HCT116 (cell line): Measurements from ENCODE around the gene SLC66A1. TPM values are rescaled to one million over a fixed set of nuclear protein-coding genes. Genes with fewer than 3 reads are reported as not detected.

Experiments used
- ATAC-seq: fragments of 200-7000 bp; cut with Tn5 transposase; 2 replicates; pipeline ENCODE4 v1.9.1; 2020; ENCODE audit warnings: mild to moderate bottlenecking, moderate library complexity
- BruUV-seq: library from RNA; stranded (reverse); fragments of 400-500 nt; replicated peaks from 2 replicates; lab custom pipeline; 2021; lab: Mats Ljungman, UMichigan
- CTCF ChIA-PET: fragments of 300-600 bp; sonication (Branson Sonifier 250); formaldehyde crosslinking; loops from one replicate; lab custom pipeline; 2021; ENCODE audit warnings: antibody characterized with exemption; lab: Charles Lee
- POLR2A ChIA-PET: fragments of 300-600, 350-600 bp; sonication (Branson Sonifier 250); formaldehyde crosslinking; loops from one replicate; lab custom pipeline; 2021; ENCODE audit warnings: antibody characterized with exemption; lab: Charles Lee
- RAD21 ChIA-PET, 2 experiments: fragments of 300-600 bp; sonication (Branson Sonifier 250); formaldehyde crosslinking; loops; one replicate each; lab custom pipeline; 2023; ENCODE audit warnings: low total read pairs in 2 of 2; ENCODE audit not compliant: uncharacterized antibody in 2 of 2, unreplicated experiment in 2 of 2, low non-redundant PET in 1 of 2; lab: Charles Lee
- DNase-seq: peaks from one replicate; pipeline ENCODE4 v3.0.0-alpha.2; 2010; ENCODE audit warnings: low read depth, low spot score
- H2AFZ ChIP-seq: fragments of 200-600 bp; shearing (Covaris generic), sonication (generic); 2 replicates; pipeline ENCODE4 v1.6.1; 2017; ENCODE audit warnings: low read depth, mixed run types, mixed read lengths, antibody characterized with exemption, low read length; ENCODE audit not compliant: poor library complexity, severe bottlenecking
- H3K27ac ChIP-seq: 2 replicates; pipeline ENCODE4 v1.5.1; 2012; ENCODE audit warnings: low read depth, low read length
- H3K27me3 ChIP-seq: fragments of 200-600 bp; sonication (generic); 2 replicates; pipeline ENCODE4 v1.6.1; 2016; ENCODE audit warnings: mixed run types, low read length, mixed read lengths; ENCODE audit not compliant: insufficient read depth
- H3K36me3 ChIP-seq, 2 experiments: fragments of 200-500 bp in 1 of 2; fragments of 200-600 bp in 1 of 2; sonication (Bioruptor generic) in 1 of 2; sonication (generic) in 1 of 2; 2 replicates each; pipeline versions ENCODE4 v1.5.1 to v1.6.1; 2014 to 2016; ENCODE audit warnings: low read length in 2 of 2, inconsistent platforms in 1 of 2, mixed read lengths in 1 of 2, mixed run types in 1 of 2; ENCODE audit not compliant: insufficient read depth in 2 of 2, control insufficient read depth in 1 of 2
- H3K4me1 ChIP-seq, 2 experiments: fragments of 200-600 bp in 1 of 2; sonication (generic) in 1 of 2; 2 replicates each; pipeline versions ENCODE4 v1.5.1 to v1.6.1; 2012 to 2017; ENCODE audit warnings: low read length in 2 of 2, inconsistent platforms in 1 of 2, mild to moderate bottlenecking in 1 of 2, mixed read lengths in 1 of 2, mixed run types in 1 of 2, moderate library complexity in 1 of 2; ENCODE audit not compliant: insufficient read depth in 2 of 2, control insufficient read depth in 1 of 2
- H3K4me2 ChIP-seq: fragments of 200-600 bp; sonication (generic); 2 replicates; pipeline ENCODE4 v1.6.1; 2017; ENCODE audit warnings: mixed run types, low read length, mixed read lengths
- H3K4me3 ChIP-seq, 2 experiments: fragments of 200-600 bp in 1 of 2; sonication (generic) in 1 of 2; replicated peaks in 1 of 2; 2 replicates each; pipeline ENCODE4 v1.5.1; 2011 to 2016; ENCODE audit warnings: low read length in 2 of 2, control low read depth in 1 of 2, low read depth in 1 of 2, mild to moderate bottlenecking in 1 of 2, mixed read lengths in 1 of 2, mixed run types in 1 of 2
- H3K79me2 ChIP-seq: fragments of 200-600 bp; sonication (generic); 2 replicates; pipeline ENCODE4 v1.6.1; 2017; ENCODE audit warnings: mild to moderate bottlenecking, mixed run types, low read length, moderate library complexity, mixed read lengths; ENCODE audit not compliant: insufficient read depth
- H3K9ac ChIP-seq: fragments of 200-600 bp; sonication (generic); 2 replicates; pipeline ENCODE4 v1.6.1; 2016; ENCODE audit warnings: low read length, mixed read lengths
- H3K9me2 ChIP-seq: fragments of 200-600 bp; sonication (generic), shearing (Covaris generic); 2 replicates; pipeline ENCODE4 v1.6.1; 2017; ENCODE audit warnings: mixed run types, mild to moderate bottlenecking, moderate library complexity; ENCODE audit not compliant: insufficient read depth
- H3K9me3 ChIP-seq, 2 experiments: fragments of 200-500 bp in 1 of 2; fragments of 200-600 bp in 1 of 2; sonication (Bioruptor generic) in 1 of 2; sonication (generic) in 1 of 2; 2 replicates each; pipeline ENCODE4 v1.6.1; 2014 to 2017; ENCODE audit warnings: low read length in 2 of 2, mixed read lengths in 2 of 2, inconsistent platforms in 1 of 2, low read depth in 1 of 2, mild to moderate bottlenecking in 1 of 2, mixed run types in 1 of 2, moderate library complexity in 1 of 2; ENCODE audit not compliant: control insufficient read depth in 1 of 2, insufficient read depth in 1 of 2
- H4K20me1 ChIP-seq: fragments of 200-600 bp; sonication (generic), shearing (Covaris generic); 2 replicates; pipeline ENCODE4 v1.6.1; 2017; ENCODE audit warnings: mixed run types, mild to moderate bottlenecking, moderate library complexity; ENCODE audit not compliant: insufficient read depth
- CBX3 ChIP-seq: IDR thresholded peaks from 2 replicates; pipeline ENCODE4 v1.6.1; 2012; ENCODE audit warnings: low read depth
- FOSL1 ChIP-seq: IDR thresholded peaks from 2 replicates; pipeline ENCODE4 v1.6.1; 2012; ENCODE audit warnings: low read depth
- JUND ChIP-seq: IDR thresholded peaks from 2 replicates; pipeline ENCODE4 v1.6.1; 2012
- RAD21 ChIP-seq: IDR thresholded peaks from 2 replicates; pipeline ENCODE4 v1.6.1; 2012; ENCODE audit warnings: low read depth, mild to moderate bottlenecking
- SIN3A ChIP-seq: IDR thresholded peaks from 2 replicates; pipeline ENCODE4 v1.6.1; 2012; ENCODE audit warnings: low read depth
- SP1 ChIP-seq: IDR thresholded peaks from 2 replicates; pipeline ENCODE4 v1.6.1; 2012; ENCODE audit warnings: low read depth
- SRF ChIP-seq: IDR thresholded peaks from 2 replicates; pipeline ENCODE4 v1.6.1; 2012; ENCODE audit warnings: low read depth
- intact Hi-C: fragments of 100-400 bp; cut with micrococcal nuclease; formaldehyde crosslinking; loops from 2 replicates; pipeline ENCODE4 v1.10.0; 2022
- total RNA-seq: library from RNA; stranded (reverse); gene quantifications from one replicate; pipeline ENCODE4 v1.2.1, GENCODE V29; 2021; ENCODE audit not compliant: unreplicated experiment
- TF ChIP-seq, protein P1 (sequence below): IDR thresholded peaks from 2 replicates; pipeline ENCODE4 v1.6.1; 2012
- TF ChIP-seq, protein P2 (sequence below): IDR thresholded peaks from 2 replicates; pipeline ENCODE4 v1.6.1; 2011; ENCODE audit warnings: mild to moderate bottlenecking, low read length, moderate library complexity; ENCODE audit not compliant: insufficient replicate concordance; ENCODE audit errors: extremely low read depth
- TF ChIP-seq, protein P3 (sequence below): IDR thresholded peaks from 2 replicates; pipeline ENCODE4 v1.6.1; 2012

Gene SLC66A1
- total RNA-seq, 1 experiment from 2014 or later: 11.1 TPM

DNA sequence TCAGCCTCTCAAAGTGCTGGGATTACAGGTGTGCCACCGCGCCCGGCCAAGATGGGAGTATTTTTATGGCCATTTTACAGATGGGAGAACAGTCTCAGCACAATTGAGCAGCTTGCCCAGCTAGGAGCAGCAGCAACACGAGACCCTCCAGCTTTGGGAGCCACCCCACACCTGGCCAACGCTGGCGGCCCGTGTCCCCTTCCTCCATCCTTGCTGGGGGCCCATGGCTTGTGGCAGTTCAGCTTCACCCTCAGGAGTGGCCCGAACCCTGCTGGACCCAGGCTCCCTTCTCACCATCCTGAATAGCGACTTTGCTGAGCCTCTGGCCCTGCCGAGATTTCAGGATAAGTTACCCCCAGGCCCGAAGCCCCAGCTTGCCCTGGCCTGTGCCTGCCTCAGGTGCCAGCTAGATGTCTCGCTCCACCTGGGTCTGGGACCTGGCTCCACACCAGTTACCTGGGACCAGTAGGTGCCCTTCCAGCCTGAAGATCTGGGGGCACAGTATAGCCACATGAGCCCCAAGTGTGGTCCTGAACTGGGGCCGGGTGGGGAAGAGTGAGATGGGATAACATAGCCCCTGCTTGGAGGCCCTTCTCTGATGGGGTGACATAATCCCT is 19.2 kb downstream of the SLC66A1 start:
- Histone ChIP-seq H3K79me2 (no peaks in the 10 kb centered on the region), H3K27me3 (no peaks in the 10 kb centered on the region), H3K9me3 (no peaks in the 10 kb centered on the region), H2AFZ (no peak overlapping the region), H3K27ac (no peak overlapping the region), H3K36me3 (no peaks in the 10 kb centered on the region; a peak in 1 of 4 replicates), H3K9me2 (no peaks in the 10 kb centered on the region), H3K4me2 (no peak overlapping the region), H3K4me3 (no peak overlapping the region), H3K9ac (no peak overlapping the region), H4K20me1 (no peaks in the 10 kb centered on the region), H3K4me1 (peaks cover 8 to 27% of the 10 kb centered on the region in 2 experiments)
- no peak for DNase-seq
- ATAC-seq: no peak
- BruUV-seq: no TSS peak
- intact Hi-C loops: no loop called here
- ChIA-PET POLR2A (no interaction called here), RAD21 (no interaction called here), CTCF (interaction anchor here (1.3 kb wide), 1 partner anchor 323 kb away, joined by 3 read pairs; no protein-coding TSS in a partner anchor)
- TF ChIP-seq JUND: no peak
- no peak for TF ChIP-seq CBX3
- TF ChIP-seq, protein P1, sequence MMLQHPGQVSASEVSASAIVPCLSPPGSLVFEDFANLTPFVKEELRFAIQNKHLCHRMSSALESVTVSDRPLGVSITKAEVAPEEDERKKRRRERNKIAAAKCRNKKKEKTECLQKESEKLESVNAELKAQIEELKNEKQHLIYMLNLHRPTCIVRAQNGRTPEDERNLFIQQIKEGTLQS: no peak
- TF ChIP-seq SP1: no peak
- TF ChIP-seq, protein P2, sequence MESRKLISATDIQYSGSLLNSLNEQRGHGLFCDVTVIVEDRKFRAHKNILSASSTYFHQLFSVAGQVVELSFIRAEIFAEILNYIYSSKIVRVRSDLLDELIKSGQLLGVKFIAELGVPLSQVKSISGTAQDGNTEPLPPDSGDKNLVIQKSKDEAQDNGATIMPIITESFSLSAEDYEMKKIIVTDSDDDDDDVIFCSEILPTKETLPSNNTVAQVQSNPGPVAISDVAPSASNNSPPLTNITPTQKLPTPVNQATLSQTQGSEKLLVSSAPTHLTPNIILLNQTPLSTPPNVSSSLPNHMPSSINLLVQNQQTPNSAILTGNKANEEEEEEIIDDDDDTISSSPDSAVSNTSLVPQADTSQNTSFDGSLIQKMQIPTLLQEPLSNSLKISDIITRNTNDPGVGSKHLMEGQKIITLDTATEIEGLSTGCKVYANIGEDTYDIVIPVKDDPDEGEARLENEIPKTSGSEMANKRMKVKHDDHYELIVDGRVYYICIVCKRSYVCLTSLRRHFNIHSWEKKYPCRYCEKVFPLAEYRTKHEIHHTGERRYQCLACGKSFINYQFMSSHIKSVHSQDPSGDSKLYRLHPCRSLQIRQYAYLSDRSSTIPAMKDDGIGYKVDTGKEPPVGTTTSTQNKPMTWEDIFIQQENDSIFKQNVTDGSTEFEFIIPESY: no peak
- TF ChIP-seq FOSL1: no peak
- no peak for TF ChIP-seq SIN3A
- TF ChIP-seq RAD21: no peak
- TF ChIP-seq, protein P3, sequence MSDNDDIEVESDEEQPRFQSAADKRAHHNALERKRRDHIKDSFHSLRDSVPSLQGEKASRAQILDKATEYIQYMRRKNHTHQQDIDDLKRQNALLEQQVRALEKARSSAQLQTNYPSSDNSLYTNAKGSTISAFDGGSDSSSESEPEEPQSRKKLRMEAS: no peak
- no peak for TF ChIP-seq SRF
